ENCODE data around the gene CCL18.

GRCh38 chr17:36089339-36089865, 25.3 kb downstream of the CCL18 start:
- TF ChIP-seq RXRA (IDR thresholded peaks at IDR 0.05; ENCODE audit: insufficient read depth, low read depth, low read length) (no peak), BRCA1 (IDR thresholded peaks at IDR 0.05; ENCODE audit: low read depth, low read length) (no peak), ZNF274 (IDR thresholded peaks at IDR 0.05; ENCODE audit: borderline replicate concordance, extremely low read depth, low read length) (no peak), JUND (IDR thresholded peaks at IDR 0.05; ENCODE audit: low read length) (no peak), POLR2AphosphoS5 (IDR thresholded peaks at IDR 0.05; ENCODE audit: low read depth, low read length) (no peak), ASH2L (IDR thresholded peaks at IDR 0.05; ENCODE audit: low read length) (no peak), GABPA (IDR thresholded peaks at IDR 0.05; ENCODE audit: borderline replicate concordance, insufficient read depth, low read length) (no peak)
- TF ChIP-seq, protein P1, sequence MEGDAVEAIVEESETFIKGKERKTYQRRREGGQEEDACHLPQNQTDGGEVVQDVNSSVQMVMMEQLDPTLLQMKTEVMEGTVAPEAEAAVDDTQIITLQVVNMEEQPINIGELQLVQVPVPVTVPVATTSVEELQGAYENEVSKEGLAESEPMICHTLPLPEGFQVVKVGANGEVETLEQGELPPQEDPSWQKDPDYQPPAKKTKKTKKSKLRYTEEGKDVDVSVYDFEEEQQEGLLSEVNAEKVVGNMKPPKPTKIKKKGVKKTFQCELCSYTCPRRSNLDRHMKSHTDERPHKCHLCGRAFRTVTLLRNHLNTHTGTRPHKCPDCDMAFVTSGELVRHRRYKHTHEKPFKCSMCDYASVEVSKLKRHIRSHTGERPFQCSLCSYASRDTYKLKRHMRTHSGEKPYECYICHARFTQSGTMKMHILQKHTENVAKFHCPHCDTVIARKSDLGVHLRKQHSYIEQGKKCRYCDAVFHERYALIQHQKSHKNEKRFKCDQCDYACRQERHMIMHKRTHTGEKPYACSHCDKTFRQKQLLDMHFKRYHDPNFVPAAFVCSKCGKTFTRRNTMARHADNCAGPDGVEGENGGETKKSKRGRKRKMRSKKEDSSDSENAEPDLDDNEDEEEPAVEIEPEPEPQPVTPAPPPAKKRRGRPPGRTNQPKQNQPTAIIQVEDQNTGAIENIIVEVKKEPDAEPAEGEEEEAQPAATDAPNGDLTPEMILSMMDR (IDR thresholded peaks at IDR 0.05; ENCODE audit: control extremely low read depth in 1 of 3, insufficient read depth in 1 of 3, low read depth in 1 of 3, low read length in 3 of 3): no peak

All from H1 (cell line).